ENCODE data around the gene CKB.

GRCh38 chr14:103547941-103548462, 25.4 kb upstream of the CKB start:
- no peak for TF ChIP-seq EZH2 (IDR thresholded peaks at IDR 0.05; ENCODE audit: low read length, missing control alignments)
- TF ChIP-seq CTCF (conservative IDR thresholded peaks at IDR 0.05 in 1 of 2, IDR thresholded peaks at IDR 0.05 in 1 of 2; ENCODE audit: low read depth in 1 of 2, low read length in 2 of 2): no peak

All from fibroblast of lung (primary cell).